Lower leg skin (tissue), 3 donors: Measurements from ENCODE around the gene LMAN2.

Experiments used
- POLR2A ChIP-seq, 2 donors: fragments of 450-650 bp; IDR thresholded peaks; one replicate each; pipeline ENCODE4 v1.6.1; 2016 to 2017; ENCODE audit warnings: antibody characterized with exemption in 2 of 2, mild to moderate bottlenecking in 1 of 2, moderate library complexity in 1 of 2
- TF ChIP-seq, protein P1 (sequence below), 3 donors: fragments of 450-650 bp; IDR thresholded peaks; one replicate each; pipeline ENCODE4 v1.5.1; 2016; ENCODE audit warnings: antibody characterized with exemption in 3 of 3, mild to moderate bottlenecking in 3 of 3, moderate library complexity in 2 of 3

DNA sequence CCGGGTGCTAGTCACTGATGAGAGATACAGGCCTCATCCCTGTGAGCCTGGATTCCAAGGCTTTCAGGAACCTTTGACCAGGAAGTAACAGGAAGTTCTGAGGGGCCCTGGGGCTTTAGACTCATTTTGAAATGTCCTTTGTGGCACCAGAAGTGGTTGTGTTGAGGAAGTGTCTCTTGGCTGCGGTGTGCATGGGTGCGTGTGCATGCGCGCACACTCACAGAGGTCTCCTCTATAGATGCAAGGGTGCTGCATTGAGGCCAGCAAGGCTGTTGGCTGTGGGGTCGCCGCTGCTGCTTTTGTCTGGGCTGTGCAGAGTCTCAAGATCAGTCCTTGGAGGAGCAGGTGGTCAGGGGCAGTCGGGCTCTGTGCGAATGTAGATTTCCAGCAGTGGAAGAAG lies 55.5 kb downstream of the LMAN2 start:
- TF ChIP-seq, protein P1, sequence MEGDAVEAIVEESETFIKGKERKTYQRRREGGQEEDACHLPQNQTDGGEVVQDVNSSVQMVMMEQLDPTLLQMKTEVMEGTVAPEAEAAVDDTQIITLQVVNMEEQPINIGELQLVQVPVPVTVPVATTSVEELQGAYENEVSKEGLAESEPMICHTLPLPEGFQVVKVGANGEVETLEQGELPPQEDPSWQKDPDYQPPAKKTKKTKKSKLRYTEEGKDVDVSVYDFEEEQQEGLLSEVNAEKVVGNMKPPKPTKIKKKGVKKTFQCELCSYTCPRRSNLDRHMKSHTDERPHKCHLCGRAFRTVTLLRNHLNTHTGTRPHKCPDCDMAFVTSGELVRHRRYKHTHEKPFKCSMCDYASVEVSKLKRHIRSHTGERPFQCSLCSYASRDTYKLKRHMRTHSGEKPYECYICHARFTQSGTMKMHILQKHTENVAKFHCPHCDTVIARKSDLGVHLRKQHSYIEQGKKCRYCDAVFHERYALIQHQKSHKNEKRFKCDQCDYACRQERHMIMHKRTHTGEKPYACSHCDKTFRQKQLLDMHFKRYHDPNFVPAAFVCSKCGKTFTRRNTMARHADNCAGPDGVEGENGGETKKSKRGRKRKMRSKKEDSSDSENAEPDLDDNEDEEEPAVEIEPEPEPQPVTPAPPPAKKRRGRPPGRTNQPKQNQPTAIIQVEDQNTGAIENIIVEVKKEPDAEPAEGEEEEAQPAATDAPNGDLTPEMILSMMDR (IDR thresholded peaks at IDR 0.05) = no peak
- TF ChIP-seq POLR2A (IDR thresholded peaks at IDR 0.05) = no peak
